ENCODE measurements around the gene RNFT2.
"Not testable (repeated sequence)": the region's sequence is repeated elsewhere in the genome, so short reads cannot be mapped to it uniquely, and the experiment has no call there.

RNFT2 gene

DNA sequence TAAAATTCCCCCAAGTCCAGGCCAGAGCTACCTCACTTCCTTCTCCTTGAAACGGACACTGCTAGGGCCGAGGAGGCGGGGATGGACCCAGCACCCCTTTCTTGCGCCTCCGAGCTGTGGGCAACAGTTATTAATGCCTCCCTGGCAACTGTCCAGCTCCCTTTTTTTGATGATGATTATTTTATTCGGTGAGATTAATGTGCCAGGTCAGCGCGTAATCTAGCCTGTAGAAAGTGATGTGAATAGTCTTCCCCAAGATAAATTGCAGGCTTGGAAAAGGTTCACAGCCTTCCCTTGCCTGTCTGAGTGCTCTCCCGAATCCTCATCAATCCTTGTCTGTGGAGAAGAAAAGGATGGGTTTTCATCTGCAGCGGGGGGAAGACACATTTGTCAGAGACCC, 54.3 kb downstream of the RNFT2 start:
- no peak for DNase-seq (ENCODE audit: low read depth in 2 of 2)

DNA sequence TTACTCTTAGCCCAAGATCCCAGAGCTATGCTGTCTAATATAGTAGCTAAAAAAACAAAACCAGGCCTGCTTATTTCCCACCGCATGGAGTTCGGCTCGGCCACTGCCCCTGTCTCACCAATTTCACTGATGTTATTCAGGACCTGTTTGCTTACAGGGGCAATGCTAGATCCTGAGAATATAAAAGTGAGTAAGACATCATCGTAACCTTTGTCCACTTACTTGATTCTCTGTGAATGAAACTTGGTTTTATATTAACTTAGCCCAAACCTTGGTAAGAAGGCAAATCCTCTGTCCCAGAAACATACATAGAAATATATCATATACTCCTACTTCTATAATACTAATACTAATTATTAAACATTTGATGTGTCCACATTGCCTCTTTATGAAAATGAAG, 56.6 kb downstream of the RNFT2 start:
- DNase-seq (ENCODE audit: low read depth in 2 of 2) = no peak

DNA sequence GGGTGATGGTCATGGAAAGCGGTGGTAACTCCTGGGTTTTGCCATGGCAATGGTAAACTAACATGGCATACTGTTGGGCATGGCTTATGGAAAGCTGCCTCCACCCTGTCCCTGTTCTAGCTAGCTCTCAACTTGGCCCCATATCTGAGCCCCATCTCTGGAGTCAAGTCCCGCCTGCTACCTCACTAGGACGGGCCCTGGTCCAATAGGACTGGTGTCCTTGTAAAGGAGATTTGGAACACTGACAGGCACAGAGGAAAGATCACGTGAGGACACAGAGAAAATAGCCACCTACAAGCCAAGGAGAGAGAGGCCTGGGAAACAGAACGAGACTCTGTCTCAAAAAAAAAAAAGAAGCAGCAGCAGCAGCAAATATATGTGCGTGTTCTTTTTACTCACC, 59.8 kb downstream of the RNFT2 start:
- no peak for DNase-seq (ENCODE audit: low read depth in 2 of 2)

DNA sequence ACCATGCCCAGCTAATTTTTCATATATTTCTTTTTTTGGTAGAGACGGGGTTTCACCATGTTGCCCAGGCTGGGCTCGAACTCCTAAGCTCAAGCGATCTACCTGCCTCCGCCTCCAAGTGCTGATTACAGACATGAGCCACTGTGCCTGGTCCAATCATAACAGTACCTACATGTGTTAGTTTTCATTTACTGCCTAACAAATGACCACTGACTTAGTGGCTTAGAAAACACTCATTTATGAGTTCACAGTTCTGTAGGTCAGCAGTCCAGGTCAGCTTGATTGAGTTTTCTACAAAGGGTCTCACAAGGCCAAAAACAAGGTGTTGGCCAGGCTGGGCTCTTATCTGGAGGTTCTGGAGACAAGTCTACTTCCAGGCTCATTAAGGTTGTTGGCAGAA, 60.6 kb downstream of the RNFT2 start:
- no peak for DNase-seq (ENCODE audit: low read depth in 2 of 2)

DNA sequence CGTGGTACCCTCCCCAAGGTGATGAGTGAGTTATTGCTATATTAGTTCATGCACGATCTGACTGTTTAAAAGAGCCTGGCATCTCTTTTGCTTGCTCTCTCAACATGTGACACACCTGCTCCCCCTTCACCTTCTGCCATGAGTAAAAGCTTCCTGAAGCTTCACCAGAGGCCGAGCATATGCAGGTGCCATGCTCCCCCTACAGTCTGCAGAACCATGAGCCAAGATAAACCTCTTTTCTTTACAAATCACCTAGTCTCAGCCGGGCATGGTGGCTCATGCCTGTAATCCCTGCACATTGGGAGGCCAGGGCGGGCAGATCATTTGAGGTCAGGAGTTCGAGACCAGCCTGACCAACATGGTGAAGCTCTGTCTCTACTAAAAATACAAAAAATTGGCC, 61.8 kb downstream of the RNFT2 start:
- DNase-seq (ENCODE audit: low read depth in 2 of 2) = no peak

DNA sequence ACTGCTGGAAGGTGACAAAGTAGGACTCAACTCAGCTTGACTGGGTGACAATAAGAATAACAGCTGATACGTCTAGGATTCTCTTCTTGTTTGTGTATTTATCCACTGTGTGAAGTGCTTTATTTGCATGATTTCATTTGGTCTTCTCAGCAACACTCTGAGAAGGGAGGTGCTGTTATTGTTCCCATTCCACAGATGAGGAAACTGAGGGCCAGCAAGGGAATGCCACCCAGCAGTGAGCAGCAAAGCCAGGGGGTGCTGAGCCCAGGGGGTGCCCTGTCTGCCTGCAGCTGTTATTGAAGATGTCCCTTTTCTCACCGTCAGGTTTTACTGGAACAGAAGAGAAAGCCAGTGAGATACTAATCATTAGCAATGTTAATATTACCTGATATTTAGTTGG, 62.8 kb downstream of the RNFT2 start:
- DNase-seq (ENCODE audit: low read depth in 2 of 2) = no peak

DNA sequence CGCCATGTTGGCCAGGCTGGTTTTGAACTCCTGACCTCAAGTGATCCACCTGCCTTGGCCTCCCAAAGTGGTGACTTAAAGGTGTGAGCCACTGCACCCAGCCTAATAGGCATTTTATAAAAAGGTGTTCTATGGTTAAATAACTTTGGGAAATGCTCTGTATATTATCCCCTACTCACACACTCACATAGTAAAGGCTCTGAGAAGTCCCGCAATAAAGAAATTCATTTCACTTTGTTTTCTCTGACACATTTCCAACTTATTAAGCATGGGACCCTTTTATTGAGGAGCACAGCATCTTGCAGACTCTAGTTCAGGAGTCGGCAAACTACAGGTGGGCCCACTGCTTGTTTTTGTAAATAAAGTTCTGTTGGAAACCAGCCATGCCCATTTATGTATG, 63.9 kb downstream of the RNFT2 start:
- no peak for DNase-seq (ENCODE audit: low read depth in 2 of 2)

DNA sequence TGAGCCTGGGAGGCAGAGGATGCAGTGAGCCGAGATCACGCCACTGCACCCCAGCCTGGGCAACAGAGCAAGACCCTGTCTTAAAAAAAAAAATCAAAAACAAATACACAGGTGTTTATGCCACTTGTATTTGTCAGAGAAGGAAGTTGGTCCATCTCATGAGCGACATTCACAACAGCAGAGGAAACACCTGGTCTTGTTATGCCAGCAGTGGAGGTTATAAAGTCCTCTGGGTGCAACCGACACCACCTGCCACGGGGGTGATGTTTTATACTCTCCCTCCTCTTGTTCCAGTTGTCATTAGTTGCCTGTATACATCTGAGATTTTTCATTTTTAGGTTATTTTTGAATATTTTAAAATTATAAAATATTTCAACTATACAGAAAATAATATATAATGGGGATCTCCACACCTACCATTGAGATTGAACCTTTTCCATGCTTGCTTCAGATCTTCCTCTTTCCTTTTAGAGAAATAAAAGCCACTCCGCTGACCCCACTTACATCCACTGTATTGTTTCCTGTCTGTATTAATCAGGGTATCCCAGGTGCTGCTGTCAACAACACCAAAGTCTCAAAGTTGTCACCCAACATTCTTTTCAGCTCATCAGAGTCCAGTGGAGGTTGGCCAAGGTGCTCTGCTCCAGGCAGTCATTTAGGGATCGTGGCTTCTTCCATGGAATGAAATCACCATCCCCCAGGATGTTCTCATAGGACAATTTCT, 65.1 kb downstream of the RNFT2 start:
- no peak for DNase-seq (ENCODE audit: low read depth in 2 of 2)

DNA sequence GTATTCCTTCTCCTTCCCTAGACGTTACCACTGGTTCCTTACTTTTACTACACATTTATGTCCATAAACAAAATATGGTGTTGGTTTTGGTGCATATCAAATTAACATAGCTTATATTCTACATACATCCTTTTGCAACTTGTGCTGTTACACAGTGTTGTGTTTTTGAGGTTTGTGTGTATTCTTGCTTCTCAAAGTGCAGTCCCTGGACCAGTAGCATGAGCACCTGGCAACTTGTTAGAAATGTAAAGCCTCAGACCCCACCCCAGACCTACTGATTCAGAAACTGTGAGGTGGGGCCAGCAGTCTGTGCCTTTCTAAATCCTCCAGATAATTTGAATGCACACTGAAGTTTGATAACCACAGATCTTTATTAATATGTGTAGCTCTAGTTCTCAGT, 65.9 kb downstream of the RNFT2 start:
- no peak for DNase-seq (ENCODE audit: low read depth in 2 of 2)

DNA sequence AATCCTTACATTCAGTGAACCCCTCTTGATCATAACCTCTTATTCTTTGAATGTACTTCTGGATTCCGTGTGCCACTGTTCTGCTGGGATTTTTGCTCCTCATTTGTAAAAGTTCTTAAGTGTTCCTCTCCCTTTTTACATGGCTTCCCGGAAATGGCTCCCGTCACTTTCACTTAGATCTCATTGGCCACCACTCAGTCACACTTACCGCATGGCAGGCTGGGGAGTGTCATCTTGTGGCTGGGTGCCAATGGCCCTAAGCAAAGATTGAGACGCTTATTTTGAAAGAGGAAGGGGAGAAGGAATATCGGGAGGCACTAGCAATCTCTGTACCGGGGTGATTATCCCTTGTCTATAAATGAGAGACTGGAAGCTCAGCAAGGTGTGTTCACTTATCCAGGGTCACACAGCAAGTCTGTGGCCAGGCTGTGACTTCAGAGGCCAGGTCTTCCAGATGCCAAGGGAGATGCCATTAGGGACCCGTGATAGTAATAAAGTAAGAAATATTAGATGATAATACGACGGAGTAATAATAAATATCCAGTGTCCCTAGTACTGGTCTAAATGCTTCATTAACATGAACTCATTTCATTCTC, 68.8 kb downstream of the RNFT2 start:
- DNase-seq (ENCODE audit: low read depth in 2 of 2) = no peak

DNA sequence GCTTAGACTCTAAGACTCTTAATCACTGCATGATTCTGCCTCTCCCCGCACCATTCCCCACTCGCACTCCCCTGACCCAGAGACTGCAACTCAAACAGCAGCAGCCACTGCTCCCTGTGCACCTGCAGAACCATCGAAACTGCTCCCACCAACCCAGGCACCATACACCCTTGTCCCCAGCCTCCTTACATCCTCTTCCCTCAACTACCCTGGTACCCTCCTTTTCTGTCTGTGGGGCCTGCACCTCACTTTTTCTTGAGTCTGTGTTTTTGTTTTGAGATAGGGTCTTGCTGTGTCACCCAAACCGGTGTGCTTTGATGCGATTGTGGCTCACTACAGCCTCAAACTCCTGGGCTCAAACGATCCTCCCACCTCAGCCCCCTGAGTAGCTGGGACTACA, 69.4 kb downstream of the RNFT2 start:
- no peak for DNase-seq (ENCODE audit: low read depth in 2 of 2)

DNA sequence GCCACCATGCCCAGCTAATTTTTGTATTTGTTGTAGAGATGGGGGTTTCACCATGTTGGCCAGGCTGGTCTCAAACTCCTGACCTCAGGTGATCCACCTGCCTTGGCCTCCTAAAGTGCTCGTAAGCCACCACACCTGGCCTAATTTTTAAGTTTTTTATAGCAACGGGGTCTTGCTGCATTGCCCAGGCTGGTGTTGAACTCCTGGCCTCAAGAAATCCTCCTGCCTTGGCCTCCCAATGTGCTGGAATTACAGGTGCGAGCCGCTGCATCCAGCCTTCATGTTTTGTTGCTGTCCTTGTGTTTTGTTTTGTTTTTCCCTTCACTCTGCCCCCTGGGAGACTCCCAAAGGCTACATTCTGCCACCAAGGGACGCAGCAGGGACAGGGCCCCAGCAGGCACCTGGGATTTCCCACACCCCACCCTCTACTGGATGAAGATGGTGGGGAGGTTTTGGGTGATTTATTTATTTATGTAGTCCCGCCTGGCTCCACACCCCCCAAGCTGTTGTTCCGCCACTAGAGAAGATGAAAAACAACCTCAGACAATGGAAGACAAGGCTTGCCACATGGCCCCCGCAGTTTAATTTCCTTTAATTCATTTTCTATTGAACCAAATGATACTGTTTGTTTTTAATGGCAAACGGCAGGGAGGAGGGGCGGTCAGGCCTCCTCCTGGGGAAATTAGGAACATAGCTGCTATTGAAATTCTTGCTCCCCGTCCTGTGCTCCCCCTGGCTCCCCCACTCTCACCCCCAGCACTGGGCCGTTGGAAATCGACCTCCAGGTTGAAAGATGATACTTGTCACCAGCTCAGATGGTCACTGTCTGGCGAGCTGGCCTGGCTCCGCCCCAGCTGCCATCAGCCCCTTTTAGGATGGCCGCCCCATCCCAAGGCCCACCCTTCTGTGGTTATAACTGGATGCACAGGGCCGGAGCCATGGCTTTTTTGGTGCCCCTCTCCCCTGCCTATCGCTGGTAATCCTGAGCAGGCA, 70.3 kb downstream of the RNFT2 start:
- DNase-seq (ENCODE audit: low read depth in 2 of 2) = no peak

DNA sequence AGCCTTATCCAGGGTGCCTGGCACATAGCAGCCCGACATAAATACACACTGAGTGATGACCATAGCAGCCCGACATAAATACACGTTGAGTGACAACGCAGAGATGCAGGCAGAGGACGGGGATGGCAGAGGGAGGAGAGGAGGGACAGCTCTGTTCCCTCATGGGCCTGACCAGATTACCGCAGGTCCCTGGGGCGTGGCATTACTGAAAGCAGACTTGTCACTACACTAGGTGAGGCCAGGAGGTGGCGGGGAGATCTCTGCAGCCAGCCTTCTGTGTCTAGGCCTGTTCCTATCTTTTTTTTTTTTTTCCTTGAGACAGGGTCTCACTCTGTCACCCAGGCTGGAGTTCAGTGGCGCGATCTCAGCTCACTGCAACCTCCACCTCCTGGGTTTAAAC, 74.1 kb downstream of the RNFT2 start:
- no peak for DNase-seq (ENCODE audit: low read depth in 2 of 2)

DNA sequence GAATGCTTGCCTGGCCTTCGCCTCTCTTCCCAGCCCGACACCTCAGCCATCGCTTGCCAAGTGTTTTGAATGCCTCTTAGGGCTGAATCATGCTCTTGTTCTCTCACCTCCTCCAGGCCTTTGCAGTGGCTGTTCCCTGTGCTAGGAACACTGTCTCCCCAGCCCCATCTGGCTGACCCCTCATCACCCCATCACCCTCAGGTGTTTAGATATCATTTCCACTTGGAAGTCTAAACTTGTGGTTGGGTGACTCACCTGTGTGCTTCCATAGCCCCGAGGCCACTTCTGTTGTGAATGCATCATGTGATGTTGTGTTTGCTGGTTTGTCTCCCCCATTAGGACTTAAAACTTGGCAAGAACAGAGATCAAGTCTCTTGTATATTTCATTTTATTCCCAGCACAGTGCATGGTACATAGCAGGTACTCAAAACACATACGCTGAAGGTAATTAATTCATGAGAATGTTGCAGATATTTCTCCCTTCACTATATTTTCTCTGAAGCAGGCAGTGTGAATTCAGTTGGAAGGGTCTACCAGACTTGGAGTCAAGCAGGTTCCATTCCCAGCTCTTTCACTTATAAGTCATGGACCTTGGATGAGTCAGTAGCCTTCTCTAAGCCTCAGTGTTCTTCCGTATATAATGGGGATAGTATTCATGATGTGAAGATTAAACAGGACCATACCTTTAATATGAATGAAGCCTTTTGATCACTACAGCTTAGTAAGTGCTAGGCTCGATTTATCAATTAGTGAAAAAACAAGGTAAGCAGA, 75.3 kb downstream of the RNFT2 start:
- no peak for DNase-seq (ENCODE audit: low read depth in 2 of 2)

DNA sequence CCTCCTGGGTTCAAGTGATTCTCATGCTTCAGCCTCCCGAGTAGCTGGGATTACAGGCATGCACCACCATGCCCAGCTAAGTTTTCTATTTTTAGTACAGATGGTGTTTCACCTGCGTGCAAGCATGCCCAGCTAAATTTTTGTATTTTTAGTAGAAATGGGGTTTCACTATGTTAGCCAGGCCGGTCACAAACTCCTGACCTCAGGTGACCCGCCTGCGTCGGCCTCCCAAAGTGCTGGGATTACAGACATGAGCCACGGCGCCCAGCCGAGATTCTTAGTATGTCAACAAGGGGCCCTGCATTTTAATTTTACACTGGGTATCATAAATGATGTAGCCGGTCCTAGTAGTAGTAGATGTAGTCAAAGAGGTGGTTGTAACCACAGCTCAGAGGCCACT, 76.7 kb downstream of the RNFT2 start:
- DNase-seq (ENCODE audit: low read depth in 2 of 2) = not testable (repeated sequence)

DNA sequence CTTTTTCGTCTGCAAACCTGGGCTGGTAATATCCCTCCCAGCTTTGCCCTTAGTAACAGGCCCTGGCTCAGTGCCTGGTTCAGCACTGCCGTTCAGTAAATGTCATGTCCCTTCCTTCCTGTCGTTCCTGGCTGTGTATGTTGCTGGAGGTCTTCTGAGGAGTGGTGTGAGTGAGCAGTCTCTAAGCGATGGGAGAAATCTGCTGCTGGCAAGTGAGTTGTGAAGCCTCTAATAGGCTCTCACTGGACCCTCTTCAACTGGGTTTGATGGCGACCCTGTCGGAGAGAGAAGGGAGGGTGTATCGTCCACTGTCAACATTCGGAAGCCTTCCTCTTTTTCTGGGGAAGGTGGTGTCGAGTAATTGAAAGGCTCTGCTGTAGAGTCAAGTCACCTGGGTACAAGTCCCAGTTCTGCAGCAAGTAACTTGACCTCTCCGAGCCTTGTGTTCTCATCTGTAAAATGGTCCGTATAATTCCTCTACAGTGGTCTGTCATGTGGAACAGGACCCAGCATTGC, 80.3 kb downstream of the RNFT2 start:
- DNase-seq (ENCODE audit: low read depth in 2 of 2) = no peak

DNA sequence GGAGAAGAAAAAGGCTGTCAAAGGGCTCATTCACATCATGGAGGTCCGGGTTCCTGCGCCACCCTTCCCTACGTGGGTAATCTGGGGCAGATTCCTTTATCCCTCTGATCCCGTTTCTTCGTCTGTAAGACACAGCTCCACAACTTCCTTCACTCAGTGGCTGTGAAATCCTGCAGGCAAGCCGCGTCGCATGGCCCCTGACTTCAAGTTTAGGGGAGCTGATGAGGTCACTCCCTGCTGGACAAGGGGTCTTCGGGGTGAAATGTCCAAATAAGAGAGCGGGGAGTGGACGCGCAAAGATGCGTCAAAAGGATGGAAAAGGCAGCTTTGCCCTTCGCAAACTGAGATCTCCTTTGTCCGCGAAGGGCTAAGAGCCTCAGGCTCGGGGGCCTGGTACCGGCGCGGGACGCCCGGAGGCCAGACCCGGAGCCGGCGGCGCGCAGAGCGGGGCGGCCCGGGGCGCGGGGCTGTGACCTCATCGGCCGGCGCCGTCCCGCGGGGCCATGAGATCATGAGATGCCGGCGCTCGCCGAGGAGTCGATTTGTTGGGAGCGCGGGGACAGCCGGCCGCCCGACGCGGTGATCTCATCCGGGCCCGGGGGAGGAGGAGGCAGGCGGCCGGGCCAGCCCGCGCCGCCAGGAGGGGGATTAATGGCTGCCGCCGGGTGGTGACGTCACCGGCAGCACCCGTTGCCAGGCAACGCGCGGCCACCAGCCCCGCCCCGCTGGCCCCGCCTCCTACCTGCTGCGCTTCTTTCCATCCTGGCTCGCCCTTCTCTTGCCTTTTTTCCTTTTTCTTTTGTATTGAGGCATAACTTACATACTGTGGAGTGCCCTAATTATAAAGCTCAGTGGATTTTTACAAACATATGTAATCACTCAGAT, 81.1 kb downstream of the RNFT2 start:
- DNase-seq (ENCODE audit: low read depth in 2 of 2) = peak; percentile 83 to 86

DNA sequence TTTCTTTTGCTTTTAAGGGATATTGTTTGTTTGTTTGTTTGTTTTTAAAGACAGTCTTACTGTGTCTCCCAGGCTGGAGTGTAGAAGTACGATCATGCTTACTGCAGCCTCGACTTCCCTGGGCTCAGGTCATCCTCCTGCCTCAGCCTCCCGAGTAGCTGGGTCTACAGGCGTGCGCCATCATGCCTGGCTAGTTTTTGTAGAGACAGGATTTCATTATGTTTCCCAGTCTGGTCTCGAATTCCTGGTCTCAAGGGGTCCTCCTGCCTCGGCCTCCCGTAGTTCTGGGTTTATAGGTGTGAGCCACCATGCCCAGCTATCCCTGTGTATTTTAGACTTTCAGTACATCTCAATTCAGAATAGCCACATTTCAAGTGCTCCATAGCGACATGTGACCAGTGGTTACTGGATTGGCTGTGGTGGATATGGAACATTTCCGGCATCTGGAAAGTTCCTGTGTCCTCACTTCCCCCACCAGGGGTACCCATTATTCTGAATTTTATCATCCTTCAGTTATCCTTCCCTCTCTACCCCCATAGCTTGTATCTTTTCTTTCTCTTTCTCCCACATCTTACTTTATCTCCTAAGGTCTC, 82.0 kb downstream of the RNFT2 start:
- DNase-seq (ENCODE audit: low read depth in 2 of 2) = no peak

DNA sequence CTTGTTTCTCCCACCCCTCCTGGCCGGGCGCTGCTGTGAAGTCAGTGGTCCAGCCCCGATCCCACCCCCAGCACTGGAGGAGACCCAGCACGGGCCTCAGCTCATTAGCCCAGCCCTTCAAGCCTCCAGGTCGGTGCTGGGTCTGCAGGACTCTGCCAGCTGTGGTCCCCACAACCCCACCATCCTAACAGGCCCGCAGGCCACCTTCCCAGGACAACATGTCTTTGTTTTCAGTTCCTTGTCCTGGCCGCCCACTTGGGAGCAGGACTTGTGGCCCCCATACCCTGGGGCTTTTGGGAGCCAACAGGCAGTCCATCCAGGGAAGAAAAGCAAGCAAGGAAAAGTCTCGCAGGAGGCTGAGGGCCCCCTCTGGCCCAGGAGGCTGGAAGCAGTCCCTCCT, 83.2 kb downstream of the RNFT2 start:
- DNase-seq (ENCODE audit: low read depth in 2 of 2) = no peak

DNA sequence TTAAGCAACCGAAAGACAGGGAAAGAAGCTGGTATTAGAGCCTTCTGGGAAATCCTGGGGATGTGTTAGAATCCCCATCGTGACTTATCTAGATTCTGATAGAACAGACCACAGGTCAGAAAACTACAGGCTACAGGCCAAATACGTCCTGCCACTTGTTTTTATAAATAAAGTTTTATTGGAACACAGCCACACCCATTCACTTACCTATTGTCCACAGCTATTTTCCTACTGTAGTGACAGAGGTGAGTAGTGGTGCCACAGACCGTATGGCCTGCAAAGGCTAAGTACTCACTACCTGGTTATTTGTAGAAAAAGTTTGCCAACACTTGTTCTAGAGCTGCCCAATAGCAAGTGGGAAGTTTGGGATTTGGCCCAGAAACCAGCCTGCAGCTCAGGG, 89.3 kb downstream of the RNFT2 start:
- no peak for DNase-seq (ENCODE audit: low read depth in 2 of 2)
